Stimulated activated CD4-positive, alpha-beta T cell treated with anti-CD3 and anti-CD28 coated beads, Interleukin-2, amount 100 ng/mL, for 4 hours (primary cell): ENCODE measurements around the gene TST.

Experiments
- DNase-seq: peaks from one replicate; pipeline ENCODE4 v3.0.0-alpha.2; 2020; ENCODE audit warnings: low read depth

The TST gene

GRCh38 chr22:36981247-36981775 lies 37.9 kb downstream of the TST start:
- no peak for DNase-seq

DNA sequence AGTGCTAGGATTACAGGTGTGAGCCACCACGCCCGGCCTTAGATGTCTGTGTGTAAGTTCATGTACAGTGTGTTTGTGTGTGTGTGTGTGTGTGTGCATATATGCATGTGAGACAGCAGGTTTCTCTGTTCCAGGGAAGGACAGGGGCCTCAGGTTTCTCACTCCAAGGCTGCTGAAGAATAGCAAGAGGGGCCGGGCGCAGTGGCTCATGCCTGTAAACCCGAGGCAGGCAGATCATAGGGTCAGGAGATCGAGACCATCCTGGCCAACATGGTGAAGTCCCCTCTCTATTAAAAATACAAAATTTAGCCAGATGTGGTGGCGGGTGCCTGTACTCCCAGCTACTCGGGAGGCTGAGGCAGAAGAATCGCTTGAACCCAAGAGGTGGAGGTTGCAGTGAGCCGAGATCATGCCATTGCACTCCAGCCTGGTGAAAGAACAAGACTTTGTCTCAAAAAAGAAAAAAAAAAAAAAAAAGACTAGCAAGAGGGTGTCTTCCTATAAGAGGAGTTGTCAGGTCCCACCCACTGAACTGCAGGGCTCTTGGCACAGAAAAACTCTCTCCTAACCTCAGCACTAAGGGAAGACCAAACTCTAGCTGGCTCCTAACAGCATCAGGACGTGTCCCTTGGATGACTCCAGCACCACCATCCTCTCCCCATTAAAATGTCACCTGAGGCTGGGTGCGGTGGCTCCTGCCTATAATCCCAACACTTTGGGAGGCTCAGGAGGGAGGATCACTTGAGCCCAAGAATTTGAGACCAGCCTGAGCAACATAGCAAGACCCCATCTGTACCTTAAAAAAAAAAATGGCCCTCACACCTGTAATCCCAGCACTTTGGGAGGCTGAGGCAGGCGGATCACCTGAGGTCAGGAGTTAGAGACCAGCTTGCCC lies 40.0 kb downstream of the TST start:
- no peak for DNase-seq

- DNase-seq, result peak; percentile 85
Measured at GRCh38 chr22:36977947-36978660, 41.1 kb downstream of the TST start.

DNA sequence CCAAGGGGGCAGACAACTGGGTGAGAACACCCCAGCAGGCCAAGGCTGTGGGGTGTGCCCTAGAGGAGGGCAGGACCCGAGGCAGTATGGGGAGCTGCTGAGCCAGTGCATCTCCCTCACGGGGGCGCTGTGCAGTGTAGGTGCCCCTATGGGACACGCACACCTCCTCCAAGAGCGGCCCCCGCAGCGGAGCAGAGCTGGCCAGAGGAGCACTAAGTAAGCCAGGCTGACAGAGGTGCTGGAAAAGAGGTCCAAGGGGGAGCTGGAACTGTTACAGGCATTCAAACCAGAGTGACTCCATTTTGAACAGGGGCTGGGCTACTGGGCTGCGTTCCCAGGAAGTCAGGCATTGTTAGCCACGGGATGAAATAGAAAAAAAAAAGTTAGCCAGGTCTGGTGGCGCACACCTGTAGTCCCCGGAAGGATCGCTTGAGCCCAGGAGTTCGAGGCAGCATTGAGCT lies 41.8 kb downstream of the TST start:
- DNase-seq, result peak; percentile 76

DNA sequence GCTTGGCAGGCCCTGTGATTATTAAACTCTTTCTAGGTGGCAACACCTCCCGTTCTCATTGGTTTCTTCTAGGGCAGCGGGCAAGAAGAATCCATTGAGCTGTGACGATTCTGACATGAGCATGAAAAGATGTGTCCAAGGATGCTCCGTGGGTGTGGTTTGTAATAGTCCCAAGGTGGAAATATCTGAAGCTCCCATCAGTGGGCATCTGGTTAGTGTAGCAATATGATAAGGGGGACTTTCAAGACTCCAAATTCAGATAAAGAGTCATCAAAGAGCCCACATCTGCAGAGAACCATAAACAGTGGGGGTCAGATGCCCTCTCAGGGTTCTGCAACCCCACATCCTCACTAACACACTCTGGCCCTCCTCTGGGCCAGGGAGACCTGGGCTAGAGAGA lies 42.6 kb downstream of the TST start:
- DNase-seq, result no peak

GRCh38 chr22:36971341-36972125 lies 47.7 kb downstream of the TST start:
- DNase-seq, result no peak

DNA sequence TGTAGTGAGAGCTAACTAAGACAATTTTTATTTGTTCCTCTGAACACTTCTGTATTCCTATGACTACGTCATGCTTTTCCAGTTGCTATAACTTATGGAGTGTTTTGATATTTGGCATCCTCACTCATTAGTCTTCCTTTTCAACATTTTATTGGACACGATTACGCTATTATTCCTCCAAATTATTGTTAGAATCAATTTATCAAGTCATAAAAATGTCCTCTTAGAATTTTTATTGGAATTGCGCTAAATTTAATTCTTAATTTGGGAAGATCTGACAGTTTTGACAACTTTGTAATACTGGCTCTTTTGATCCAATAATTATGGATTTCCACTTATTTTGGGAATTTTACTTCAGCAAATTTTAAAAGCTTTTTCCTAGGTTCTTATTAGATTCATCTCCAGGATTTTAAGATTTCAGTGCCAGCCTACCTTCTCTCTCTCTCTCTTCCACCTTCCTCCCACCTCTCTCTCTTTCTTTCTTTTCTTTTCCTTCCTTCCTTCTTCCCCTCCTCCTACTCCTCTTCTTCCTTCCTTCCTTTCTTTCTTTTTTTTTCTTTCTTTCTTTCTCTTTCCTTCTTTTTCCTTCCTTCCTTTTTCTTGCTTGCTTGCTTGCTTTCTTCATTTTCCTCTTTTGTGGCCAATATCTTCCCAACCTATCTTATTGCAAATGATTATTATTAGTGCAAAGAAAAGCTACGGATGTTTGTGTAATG lies 50.8 kb downstream of the TST start:
- DNase-seq, result no peak

- no peak for DNase-seq
Measured at GRCh38 chr22:36966851-36967540, 52.3 kb downstream of the TST start.

DNA sequence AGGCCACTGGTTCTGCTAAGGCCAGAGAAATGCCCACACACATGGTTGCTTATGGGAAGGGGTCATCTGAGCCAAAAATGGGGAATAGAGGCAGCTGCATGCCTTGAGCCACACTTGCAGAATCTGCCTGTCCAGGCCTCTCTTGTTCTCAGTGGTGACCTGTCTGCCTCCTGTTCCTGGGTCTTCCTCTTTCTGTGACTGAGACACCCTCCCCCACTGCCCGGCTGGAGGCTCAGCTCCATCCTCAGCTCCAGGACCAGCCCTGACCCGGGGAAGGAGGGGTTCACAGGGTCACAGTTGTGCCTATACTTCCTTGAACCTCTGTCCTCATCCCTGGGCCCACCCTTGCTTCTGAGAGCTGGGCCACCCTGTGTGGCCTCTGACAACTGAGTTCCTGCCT lies 53.6 kb downstream of the TST start:
- DNase-seq, result no peak

DNA sequence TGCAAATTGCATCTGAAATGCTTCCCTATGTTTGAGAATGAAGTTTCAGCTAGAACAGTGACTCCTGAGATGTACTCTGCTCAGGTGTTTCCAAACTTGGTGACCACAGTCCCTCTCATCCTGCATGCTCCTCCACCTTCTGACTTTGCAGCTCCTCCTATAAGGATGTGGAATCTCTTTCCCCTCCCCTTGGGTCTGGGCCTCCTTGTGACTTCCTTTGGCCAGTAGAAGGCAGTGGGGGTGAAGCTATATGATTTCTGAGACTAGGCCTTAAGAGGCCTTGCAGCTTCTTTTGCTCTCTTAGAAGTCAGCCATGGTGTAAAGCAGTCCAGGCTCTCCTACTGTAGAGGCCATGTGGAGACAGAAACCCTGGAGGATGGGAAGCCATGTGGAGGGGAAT lies 55.1 kb downstream of the TST start:
- no peak for DNase-seq

DNA sequence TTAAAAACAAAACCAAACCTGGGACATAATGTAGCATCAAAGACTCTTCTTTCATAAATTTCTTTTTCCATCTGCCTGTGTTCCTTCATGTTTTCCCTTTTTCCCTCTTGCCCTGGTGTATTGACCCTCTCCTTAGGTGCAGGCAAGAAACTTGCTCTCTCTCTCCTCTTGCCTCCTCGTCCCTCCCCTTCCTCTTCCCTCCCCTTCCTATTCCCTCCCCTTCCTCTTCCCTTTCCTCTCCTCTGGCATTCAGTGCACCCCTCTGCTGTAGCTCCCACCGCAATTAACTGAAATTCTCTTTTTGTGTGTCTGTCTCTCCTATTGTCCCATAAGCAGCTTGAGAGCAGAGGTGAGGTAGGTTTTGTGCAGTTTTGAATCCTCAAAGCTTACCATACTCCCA lies 55.9 kb downstream of the TST start:
- no peak for DNase-seq

GRCh38 chr22:36961626-36962025 lies 57.6 kb downstream of the TST start:
- DNase-seq, result no peak
